DND-41 (cell line): ENCODE data around the gene PCK2.

Source experiments
- ATAC-seq: fragments of 200-7000 bp; cut with Tn5 transposase; 3 replicates; pipeline ENCODE4 v1.9.1; 2021; ENCODE audit warnings: low read depth; ENCODE audit not compliant: insufficient read depth
- DNase-seq: peaks from one replicate; pipeline ENCODE4 v3.0.0-alpha.2; 2020
- H2AFZ ChIP-seq: 2 replicates; pipeline ENCODE4 v1.6.0; 2012; ENCODE audit warnings: low read depth, low read length
- H3K27ac ChIP-seq: 2 replicates; pipeline ENCODE4 v1.5.1; 2012; ENCODE audit warnings: low read length, inconsistent platforms
- H3K27me3 ChIP-seq: fragments of 200-600 bp; sonication (generic); 2 replicates; pipeline ENCODE4 v1.6.0; 2012; ENCODE audit warnings: low read length, mild to moderate bottlenecking, inconsistent platforms; ENCODE audit not compliant: insufficient read depth, poor library complexity
- H3K36me3 ChIP-seq: 2 replicates; pipeline ENCODE4 v1.5.1; 2012; ENCODE audit warnings: low read length, inconsistent platforms; ENCODE audit not compliant: insufficient read depth
- H3K4me1 ChIP-seq: 2 replicates; pipeline ENCODE4 v1.5.1; 2012; ENCODE audit warnings: mild to moderate bottlenecking, low read length; ENCODE audit not compliant: insufficient read depth
- H3K4me2 ChIP-seq: 2 replicates; pipeline ENCODE4 v1.6.0; 2012; ENCODE audit warnings: mild to moderate bottlenecking, moderate library complexity, low read length, inconsistent platforms; ENCODE audit not compliant: insufficient read depth
- H3K4me3 ChIP-seq, 2 experiments: fragments of 200-600 bp in 1 of 2; shearing (Covaris generic) in 1 of 2; 2 replicates each; pipeline ENCODE4 v1.5.1; 2012 to 2016; ENCODE audit warnings: inconsistent platforms in 2 of 2, low read length in 2 of 2, mild to moderate bottlenecking in 2 of 2, low read depth in 1 of 2, moderate library complexity in 1 of 2
- H3K79me2 ChIP-seq: 2 replicates; pipeline ENCODE4 v1.6.0; 2012; ENCODE audit warnings: low read length, inconsistent platforms; ENCODE audit not compliant: insufficient read depth
- H3K9ac ChIP-seq: 2 replicates; pipeline ENCODE4 v1.6.0; 2012; ENCODE audit warnings: low read depth, mild to moderate bottlenecking, inconsistent platforms, low read length, moderate library complexity
- H3K9me3 ChIP-seq: 2 replicates; pipeline ENCODE4 v1.5.1; 2012; ENCODE audit warnings: low read length, moderate library complexity, mild to moderate bottlenecking, inconsistent platforms; ENCODE audit not compliant: insufficient read depth, severe bottlenecking
- H4K20me1 ChIP-seq: 2 replicates; pipeline ENCODE4 v1.6.0; 2012; ENCODE audit warnings: low read length; ENCODE audit not compliant: insufficient read depth
- CTCF ChIP-seq: IDR thresholded peaks from 2 replicates; pipeline ENCODE4 v1.5.1; 2012; ENCODE audit warnings: borderline replicate concordance, low read length, moderate library complexity, mild to moderate bottlenecking; ENCODE audit not compliant: poor library complexity, severe bottlenecking; ENCODE audit errors: extremely low read depth
- EZH2 ChIP-seq: IDR thresholded peaks from 3 replicates; pipeline ENCODE4 v1.6.1; 2012; ENCODE audit warnings: borderline replicate concordance, low read depth, mild to moderate bottlenecking, moderate library complexity, low read length, inconsistent platforms; ENCODE audit not compliant: severe bottlenecking

Gene PCK2

DNA sequence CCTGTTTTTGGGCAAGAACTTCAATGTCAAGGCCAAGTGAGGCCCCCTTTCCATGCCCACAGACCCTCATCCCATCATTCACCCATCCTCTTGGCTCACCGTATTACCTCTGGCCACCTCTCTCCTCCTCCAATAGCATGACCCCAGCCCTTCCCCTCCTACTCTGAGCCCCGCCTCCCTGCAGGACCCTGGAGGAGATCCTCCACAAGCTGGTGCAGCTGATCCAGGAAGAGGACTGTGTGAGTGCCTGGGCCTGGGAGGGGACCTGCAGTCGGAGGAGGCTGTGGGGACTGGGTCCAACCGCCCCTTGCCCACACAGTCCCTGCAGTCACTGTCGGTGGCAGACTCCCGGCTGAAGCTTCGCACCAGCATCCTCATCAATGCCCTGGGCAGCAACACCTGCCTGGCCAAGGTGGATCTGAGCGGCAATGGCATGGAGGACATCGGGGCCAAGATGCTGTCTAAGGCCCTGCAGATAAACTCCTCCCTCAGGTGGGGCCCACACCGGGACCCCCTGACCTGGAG, 35.1 kb upstream of the PCK2 start:
- Histone ChIP-seq H3K9ac (no peak overlapping the region), H2AFZ (no peak overlapping the region), H3K4me2 (no peak overlapping the region), H3K27ac (no peak overlapping the region), H3K4me1 (no peaks in the 10 kb centered on the region), H4K20me1 (no peaks in the 10 kb centered on the region), H3K27me3 (no peaks in the 10 kb centered on the region), H3K79me2 (no peaks in the 10 kb centered on the region), H3K36me3 (no peaks in the 10 kb centered on the region), H3K4me3 (no peak overlapping the region), H3K9me3 (no peaks in the 10 kb centered on the region)
- DNase-seq (no peak), ATAC-seq (no peak)
- no peak for TF ChIP-seq CTCF

- DNase-seq, result no peak
Measured at GRCh38 chr14:24059841-24060388, 34.2 kb upstream of the PCK2 start.

DNA sequence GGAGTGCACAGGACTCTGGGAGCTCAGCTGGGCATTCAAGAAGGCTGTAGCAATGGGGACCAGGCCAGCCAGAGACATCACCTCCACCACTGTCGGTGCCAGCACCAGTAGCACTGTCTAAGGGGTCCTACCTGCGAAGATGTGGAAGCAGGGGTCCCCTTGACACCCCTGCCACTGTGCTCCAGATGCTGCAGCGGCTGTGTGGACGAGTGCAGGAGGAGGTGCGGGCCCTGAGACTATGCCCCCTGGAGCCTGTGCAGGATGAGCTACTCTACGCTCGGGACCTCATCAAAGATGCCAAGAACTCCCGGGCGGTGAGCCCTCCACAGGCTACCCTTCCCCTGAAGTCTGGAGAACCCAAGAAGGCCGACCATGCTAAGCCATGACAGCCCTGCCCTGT, 33.7 kb upstream of the PCK2 start:
- Histone ChIP-seq H3K4me1 (no peaks in the 10 kb centered on the region), H2AFZ (no peak overlapping the region), H3K27ac (no peak overlapping the region), H4K20me1 (no peaks in the 10 kb centered on the region), H3K4me3 (no peak overlapping the region), H3K36me3 (no peaks in the 10 kb centered on the region), H3K9me3 (no peaks in the 10 kb centered on the region), H3K4me2 (no peak overlapping the region), H3K79me2 (no peaks in the 10 kb centered on the region), H3K27me3 (no peaks in the 10 kb centered on the region), H3K9ac (no peak overlapping the region)
- TF ChIP-seq CTCF (no peak), EZH2 (no peak)
- DNase-seq (no peak), ATAC-seq (no peak)

More at GRCh38 chr14:24059841-24060388, 34.2 kb upstream of the PCK2 start:
- Histone ChIP-seq H3K27ac (no peak overlapping the region), H3K36me3 (no peaks in the 10 kb centered on the region), H3K4me1 (no peaks in the 10 kb centered on the region), H3K9me3 (no peaks in the 10 kb centered on the region), H2AFZ (no peak overlapping the region), H3K4me3 (no peak overlapping the region), H3K4me2 (no peak overlapping the region), H3K9ac (no peak overlapping the region), H3K79me2 (no peaks in the 10 kb centered on the region), H4K20me1 (no peaks in the 10 kb centered on the region), H3K27me3 (no peaks in the 10 kb centered on the region)
- ATAC-seq, result no peak
- TF ChIP-seq CTCF (no peak), EZH2 (no peak)
